Transverse colon (tissue), 4 donors: ENCODE data around the gene GAREM1. TPM values are rescaled to one million over a fixed set of nuclear protein-coding genes. Genes with fewer than 3 reads are reported as not detected.

Experiments
- DNase-seq: peaks from one replicate; pipeline ENCODE4 v3.0.0-alpha.2; 2019
- H3K27ac ChIP-seq, 4 donors: fragments of 200-600 bp; sonication (generic); 2 replicates each; pipeline ENCODE4 v1.5.1; 2016 to 2018; ENCODE audit warnings: inconsistent platforms in 4 of 4
- H3K27me3 ChIP-seq: fragments of 200-600 bp; sonication (generic); 2 replicates; pipeline ENCODE4 v1.5.1; 2017; ENCODE audit warnings: inconsistent platforms
- H3K36me3 ChIP-seq, 4 donors: fragments of 200-600 bp; sonication (generic); 2 replicates each; pipeline ENCODE4 v1.5.1; 2017 to 2019; ENCODE audit warnings: inconsistent platforms in 4 of 4
- H3K4me1 ChIP-seq, 4 donors: fragments of 200-600 bp; sonication (generic); 2 replicates each; pipeline ENCODE4 v1.5.1; 2017 to 2020; ENCODE audit warnings: inconsistent platforms in 4 of 4
- H3K4me3 ChIP-seq, 4 donors: fragments of 200-600 bp; sonication (generic); 1 replicate in 1 of 4; 2 replicates in 3 of 4; pipeline versions ENCODE4 v1.5.1 to v1.6.1; 2017 to 2019; ENCODE audit warnings: inconsistent platforms in 4 of 4
- H3K9me3 ChIP-seq, 2 donors: fragments of 200-600 bp; sonication (generic); 2 replicates each; pipeline ENCODE4 v1.5.1; 2017 to 2019; ENCODE audit warnings: inconsistent platforms in 2 of 2
- CTCF ChIP-seq, 5 experiments: fragments of 200-600 bp in 3 of 5; fragments of 450-650 bp in 2 of 5; sonication (generic) in 3 of 5; IDR thresholded peaks; 1 replicate in 2 of 5; 2 replicates in 3 of 5; pipeline ENCODE4 v1.5.1; 2016 to 2017; ENCODE audit warnings: antibody characterized with exemption in 5 of 5, inconsistent platforms in 3 of 5, mild to moderate bottlenecking in 2 of 5, moderate library complexity in 1 of 5
- EP300 ChIP-seq: sonication (generic); formaldehyde crosslinking; IDR thresholded peaks from one replicate; pipeline ENCODE4 v1.6.1; 2017; ENCODE audit warnings: antibody characterized with exemption, low read depth
- POLR2A ChIP-seq: fragments of 450-650 bp; IDR thresholded peaks from one replicate; pipeline ENCODE4 v1.6.1; 2016; ENCODE audit warnings: antibody characterized with exemption, mild to moderate bottlenecking, moderate library complexity
- POLR2AphosphoS5 ChIP-seq, 3 donors: sonication (generic); formaldehyde crosslinking; IDR thresholded peaks; one replicate each; pipeline ENCODE4 v1.6.1; 2016; ENCODE audit warnings: antibody characterized with exemption in 3 of 3
- WGBS, 2 donors: methylation state at CpG; one replicate each; pipeline ENCODE4 v1.1.5; 2018; ENCODE audit warnings: low coverage in 1 of 2; 5-methylcytosine and 5-hydroxymethylcytosine counted together
- in situ Hi-C, 4 donors: fragments of 200-750 bp; cut with MboI; loops; one replicate each; pipeline versions ENCODE4 v1.15.0 to v1.15.1; 2017; ENCODE audit warnings: low sequenced_read_pairs in 3 of 4, low pct_ligation_motif_present in 1 of 4, low pct_unique_long_range_greater_than_20kb in 1 of 4
- intact Hi-C: fragments of 100-400 bp; cut with DNase I; formaldehyde crosslinking; loops from one replicate; pipeline ENCODE4 v1.15.1; 2023; ENCODE audit warnings: low total_unique reads
- total RNA-seq, 4 donors: library from RNA; depleted of rRNA; stranded (reverse); fragments of >200 nt; gene quantifications; one replicate each; pipeline ENCODE4 v1.1.0, GENCODE V29; 2016

Gene GAREM1
- total RNA-seq, 4 donors from 2014 or later: 7.9 to 47.6 (median 25.9) TPM

GRCh38 chr18:32339045-32339444, 131.6 kb downstream of the GAREM1 start:
- DNase-seq: no peak
- intact Hi-C loops (no loop called here), in situ Hi-C loops (no loop called here)
- no peaks in the 10 kb centered on the region for H3K27me3 ChIP-seq
- WGBS, 2 donors: 49 to 100% methylated on average over 1 to 2 of the region's 2 CpGs
- no peaks in the 10 kb centered on the region for H3K9me3 ChIP-seq
- peaks cover 0 to 6% (median 1%) of the 10 kb centered on the region in 4 donors for H3K4me1 ChIP-seq
- H3K27ac ChIP-seq: no peak overlapping the region
- H3K36me3 ChIP-seq: no peaks in the 10 kb centered on the region
- TF ChIP-seq EP300: no peak
- no peak for TF ChIP-seq POLR2AphosphoS5 (IDR thresholded peaks at IDR 0.05)
- TF ChIP-seq POLR2A: no peak
- no peak for TF ChIP-seq CTCF (IDR thresholded peaks at IDR 0.05)
- no peak overlapping the region for H3K4me3 ChIP-seq

GRCh38 chr18:32337821-32338220, 132.9 kb downstream of the GAREM1 start:
- 57 to 89% methylated on average over 1 to 8 of the region's 8 CpGs for WGBS, 2 donors
- H3K27me3 ChIP-seq: no peaks in the 10 kb centered on the region
- no peak overlapping the region for H3K27ac ChIP-seq
- no peak for DNase-seq
- in situ Hi-C loops: no loop called here
- H3K4me1 ChIP-seq: peaks cover 0 to 6% (median 1%) of the 10 kb centered on the region in 4 donors
- H3K36me3 ChIP-seq: no peaks in the 10 kb centered on the region
- H3K4me3 ChIP-seq: no peak overlapping the region
- H3K9me3 ChIP-seq: no peaks in the 10 kb centered on the region
- TF ChIP-seq POLR2A (no peak), POLR2AphosphoS5 (IDR thresholded peaks at IDR 0.05) (no peak), EP300 (no peak), CTCF (IDR thresholded peaks at IDR 0.05) (no peak)
- intact Hi-C loops: no loop called here

GRCh38 chr18:32337347-32337746, 133.3 kb downstream of the GAREM1 start:
- TF ChIP-seq POLR2AphosphoS5 (IDR thresholded peaks at IDR 0.05): no peak
- TF ChIP-seq EP300: no peak
- no peak for TF ChIP-seq CTCF (IDR thresholded peaks at IDR 0.05)
- TF ChIP-seq POLR2A: no peak
- Histone ChIP-seq H3K4me3 (no peak overlapping the region), H3K9me3 (no peaks in the 10 kb centered on the region), H3K4me1 (peaks cover 0 to 6% (median 1%) of the 10 kb centered on the region in 4 donors), H3K27ac (no peak overlapping the region), H3K36me3 (no peaks in the 10 kb centered on the region), H3K27me3 (no peaks in the 10 kb centered on the region)
- intact Hi-C loops: no loop called here
- 93 to 99% methylated on average over 7 of the region's 7 CpGs for WGBS, 2 donors
- in situ Hi-C loops: no loop called here
- no peak for DNase-seq

GRCh38 chr18:32335228-32335627, 135.5 kb downstream of the GAREM1 start:
- intact Hi-C loops (no loop called here), in situ Hi-C loops (no loop called here)
- DNase-seq: no peak
- Histone ChIP-seq H3K27ac (no peak overlapping the region), H3K4me1 (peaks cover 0 to 6% (median 1%) of the 10 kb centered on the region in 4 donors), H3K27me3 (no peaks in the 10 kb centered on the region), H3K4me3 (no peak overlapping the region), H3K36me3 (no peaks in the 10 kb centered on the region), H3K9me3 (no peaks in the 10 kb centered on the region)
- TF ChIP-seq POLR2A: no peak
- TF ChIP-seq POLR2AphosphoS5 (IDR thresholded peaks at IDR 0.05): no peak
- TF ChIP-seq CTCF (IDR thresholded peaks at IDR 0.05): no peak
- no peak for TF ChIP-seq EP300
- 87 to 88% methylated on average over 4 of the region's 4 CpGs for WGBS, 2 donors
